H1 (cell line): ENCODE data around the gene FGD6. TPM values are rescaled to one million over a fixed set of nuclear protein-coding genes. Genes with fewer than 3 reads are reported as not detected.

Source experiments
- CTCF ChIA-PET: fragments of 300-600 bp; sonication (Branson Sonifier 250); formaldehyde crosslinking; loops from one replicate; lab custom pipeline; 2021; ENCODE audit not compliant: partially characterized antibody; lab: Charles Lee
- POLR2A ChIA-PET: fragments of 300-600 bp; sonication (Branson Sonifier 250); formaldehyde crosslinking; loops from one replicate; lab custom pipeline; 2021; ENCODE audit warnings: inconsistent platforms; ENCODE audit not compliant: partially characterized antibody; lab: Charles Lee
- DNase-seq, 2 experiments: peaks; one replicate each; pipeline versions ENCODE4 v3.0.0 to v3.0.0-alpha.2; 2010 to 2022; ENCODE audit warnings: low spot score in 2 of 2, low read depth in 1 of 2, mixed read lengths in 1 of 2
- FAIRE-seq: peaks from 2 replicates; lab custom pipeline; 2011; peaks lifted over from hg19 to GRCh38; lab: Jason Lieb, UNC
- H2AFZ ChIP-seq: 2 replicates; pipeline ENCODE4 v1.8.1; 2012; ENCODE audit warnings: low read length, inconsistent platforms
- H2AK5ac ChIP-seq: 2 replicates; pipeline ENCODE4 v1.6.1; 2013; ENCODE audit warnings: low read depth, low read length
- H2BK120ac ChIP-seq: replicated peaks from 2 replicates; pipeline ENCODE3; 2013; ENCODE audit warnings: low read depth, low read length, inconsistent platforms
- H2BK12ac ChIP-seq: 2 replicates; pipeline ENCODE4 v1.6.1; 2013; ENCODE audit warnings: low read depth, low read length
- H2BK15ac ChIP-seq: 2 replicates; pipeline ENCODE4 v1.6.1; 2013; ENCODE audit warnings: low read length
- H2BK20ac ChIP-seq: 2 replicates; pipeline ENCODE4 v1.6.1; 2013; ENCODE audit warnings: low read length
- H2BK5ac ChIP-seq: 2 replicates; pipeline ENCODE4 v1.6.1; 2013; ENCODE audit warnings: low read depth, low read length
- H3K14ac ChIP-seq: 2 replicates; pipeline ENCODE4 v1.6.1; 2013; ENCODE audit warnings: inconsistent platforms; ENCODE audit not compliant: insufficient read length
- H3K18ac ChIP-seq: 2 replicates; pipeline ENCODE4 v1.6.1; 2013; ENCODE audit warnings: low read length; ENCODE audit errors: extremely low read depth
- H3K23ac ChIP-seq: 2 replicates; pipeline ENCODE4 v1.6.1; 2013; ENCODE audit warnings: inconsistent platforms; ENCODE audit not compliant: insufficient read length
- H3K23me2 ChIP-seq: 2 replicates; pipeline ENCODE4 v1.6.1; 2013; ENCODE audit warnings: low read depth, low read length
- H3K27ac ChIP-seq: 2 replicates; pipeline ENCODE4 v1.6.1; 2011; ENCODE audit warnings: low read depth, low read length, inconsistent platforms
- H3K27me3 ChIP-seq, 4 experiments: replicated peaks in 1 of 4; 1 replicate in 1 of 4; 2 replicates in 3 of 4; pipeline versions ENCODE4 v1.6.1 to v1.8.1; 2011 to 2013; ENCODE audit warnings: low read length in 3 of 4, mild to moderate bottlenecking in 3 of 4, inconsistent platforms in 2 of 4, mixed read lengths in 2 of 4, moderate library complexity in 1 of 4; ENCODE audit not compliant: control insufficient read depth in 3 of 4, insufficient read depth in 3 of 4; ENCODE audit errors: extremely low read depth in 1 of 4
- H3K36me3 ChIP-seq, 4 experiments: 2 replicates each; pipeline versions ENCODE4 v1.6.1 to v1.8.1; 2011 to 2013; ENCODE audit warnings: mild to moderate bottlenecking in 4 of 4, low read length in 3 of 4, moderate library complexity in 2 of 4, control low read depth in 1 of 4, inconsistent platforms in 1 of 4; ENCODE audit not compliant: insufficient read depth in 4 of 4, control insufficient read depth in 2 of 4
- H3K4ac ChIP-seq: replicated peaks from 2 replicates; pipeline ENCODE3; 2013; ENCODE audit warnings: low read length, low read depth, mixed read lengths, inconsistent platforms; ENCODE audit not compliant: insufficient read length
- H3K4me1 ChIP-seq, 4 experiments: replicated peaks in 1 of 4; 1 replicate in 1 of 4; 2 replicates in 3 of 4; pipeline versions ENCODE4 v1.6.1 to v1.8.1; 2011 to 2013; ENCODE audit warnings: low read length in 3 of 4, inconsistent platforms in 2 of 4, mixed read lengths in 1 of 4; ENCODE audit not compliant: insufficient read depth in 4 of 4, control insufficient read depth in 3 of 4
- H3K4me2 ChIP-seq, 2 experiments: 2 replicates each; pipeline versions ENCODE4 v1.6.1 to v1.8.1; 2011 to 2013; ENCODE audit warnings: low read depth in 2 of 2, low read length in 2 of 2, control low read depth in 1 of 2, inconsistent platforms in 1 of 2, mild to moderate bottlenecking in 1 of 2; ENCODE audit not compliant: insufficient read depth in 1 of 2
- H3K4me3 ChIP-seq, 4 experiments: fragments of 200-600, 300-600 bp in 1 of 4; sonication (generic), shearing (Covaris generic), sonication (Bioruptor Twin) in 1 of 4; 2 replicates each; pipeline versions ENCODE4 v1.5.1 to v1.8.1; 2011 to 2016; ENCODE audit warnings: low read length in 4 of 4, low read depth in 3 of 4, control low read depth in 2 of 4, inconsistent platforms in 2 of 4, mild to moderate bottlenecking in 2 of 4, mixed read lengths in 1 of 4, moderate library complexity in 1 of 4; ENCODE audit not compliant: insufficient read depth in 2 of 4; ENCODE audit errors: extremely low read depth in 1 of 4
- H3K56ac ChIP-seq: replicated peaks from 2 replicates; pipeline ENCODE3; 2013; ENCODE audit warnings: low read depth, mild to moderate bottlenecking, mixed read lengths, low read length, inconsistent platforms; ENCODE audit not compliant: insufficient read length
- H3K79me1 ChIP-seq: 2 replicates; pipeline ENCODE4 v1.6.1; 2013; ENCODE audit warnings: low read depth, low read length, control low read depth
- H3K79me2 ChIP-seq, 2 experiments: 2 replicates each; pipeline versions ENCODE4 v1.6.1 to v1.8.1; 2012 to 2013; ENCODE audit warnings: low read length in 2 of 2, mild to moderate bottlenecking in 2 of 2, inconsistent platforms in 1 of 2; ENCODE audit not compliant: insufficient read depth in 2 of 2, control insufficient read depth in 1 of 2
- H3K9ac ChIP-seq, 4 experiments: replicated peaks in 1 of 4; 1 replicate in 1 of 4; 2 replicates in 3 of 4; pipeline versions ENCODE4 v1.6.1 to v1.8.1; 2011 to 2013; ENCODE audit warnings: low read depth in 3 of 4, low read length in 3 of 4, control low read depth in 2 of 4, mild to moderate bottlenecking in 2 of 4, moderate library complexity in 2 of 4, inconsistent platforms in 1 of 4; ENCODE audit errors: extremely low read depth in 1 of 4
- H3K9me3 ChIP-seq, 2 experiments: 2 replicates each; pipeline versions ENCODE4 v1.6.1 to v1.8.1; 2012 to 2013; ENCODE audit warnings: mild to moderate bottlenecking in 2 of 2, moderate library complexity in 2 of 2, control low read depth in 1 of 2, inconsistent platforms in 1 of 2, low read depth in 1 of 2, low read length in 1 of 2, mixed read lengths in 1 of 2; ENCODE audit not compliant: insufficient read depth in 2 of 2
- H4K20me1 ChIP-seq, 2 experiments: replicated peaks in 1 of 2; 2 replicates each; pipeline versions ENCODE3 to v1.8.1; 2011 to 2013; ENCODE audit warnings: inconsistent platforms in 2 of 2, low read length in 2 of 2, mild to moderate bottlenecking in 1 of 2; ENCODE audit not compliant: insufficient read depth in 2 of 2, control insufficient read depth in 1 of 2
- H4K5ac ChIP-seq: 2 replicates; pipeline ENCODE4 v1.6.1; 2013; ENCODE audit warnings: low read length, low read depth, mixed read lengths, inconsistent platforms; ENCODE audit not compliant: insufficient read length
- H4K8ac ChIP-seq: 2 replicates; pipeline ENCODE4 v1.8.0; 2013; ENCODE audit warnings: mild to moderate bottlenecking, moderate library complexity, low read length, inconsistent platforms; ENCODE audit not compliant: insufficient read depth; ENCODE audit errors: extremely low read depth
- H4K91ac ChIP-seq: replicated peaks from 2 replicates; pipeline ENCODE3; 2013; ENCODE audit warnings: low read length, mixed read lengths, inconsistent platforms; ENCODE audit not compliant: insufficient read length
- BCL11A ChIP-seq, 2 experiments: IDR thresholded peaks; one replicate each; pipeline ENCODE4 v1.6.1; 2011; ENCODE audit warnings: low read depth in 2 of 2, low read length in 2 of 2, mild to moderate bottlenecking in 2 of 2
- CBX8 ChIP-seq: fragments of 300-800, 300-1000 bp; sonication (generic); IDR thresholded peaks from 2 replicates; pipeline ENCODE4 v1.7.1; 2016; ENCODE audit warnings: low read depth, low read length, borderline replicate concordance
- CEBPB ChIP-seq: IDR thresholded peaks from 2 replicates; pipeline ENCODE4 v1.6.1; 2012; ENCODE audit warnings: low read depth, low read length
- CHD1 ChIP-seq: IDR thresholded peaks from 2 replicates; pipeline ENCODE4 v1.6.1; 2012; ENCODE audit warnings: low read depth, low read length, improper control_type of control experiment
- CREB1 ChIP-seq: IDR thresholded peaks from 2 replicates; pipeline ENCODE4 v1.6.1; 2012; ENCODE audit warnings: inconsistent platforms
- GABPA ChIP-seq: IDR thresholded peaks from 2 replicates; pipeline ENCODE4 v1.6.1; 2011; ENCODE audit warnings: mild to moderate bottlenecking, low read length, moderate library complexity, borderline replicate concordance; ENCODE audit not compliant: insufficient read depth
- HDAC2 ChIP-seq, 2 experiments: fragments of 300-600 bp in 1 of 2; sonication (generic) in 1 of 2; IDR thresholded peaks; 2 replicates each; pipeline ENCODE4 v1.6.1; 2011 to 2012; ENCODE audit warnings: low read depth in 2 of 2, low read length in 2 of 2, mild to moderate bottlenecking in 2 of 2, moderate library complexity in 2 of 2, borderline replicate concordance in 1 of 2, inconsistent platforms in 1 of 2
- JUND ChIP-seq: IDR thresholded peaks from 2 replicates; pipeline ENCODE4 v1.6.1; 2011; ENCODE audit warnings: mild to moderate bottlenecking, improper control_type of control experiment, low read length
- NRF1 ChIP-seq: IDR thresholded peaks from 2 replicates; pipeline ENCODE4 v1.6.1; 2011; ENCODE audit warnings: mild to moderate bottlenecking, low read depth, low read length, improper control_type of control experiment
- POLR2A ChIP-seq, 2 experiments: IDR thresholded peaks; 1 replicate in 1 of 2; 2 replicates in 1 of 2; pipeline ENCODE4 v1.6.1; 2011; ENCODE audit warnings: low read depth in 2 of 2, low read length in 2 of 2, mild to moderate bottlenecking in 2 of 2; ENCODE audit errors: control extremely low read depth in 1 of 2
- SIRT6 ChIP-seq: IDR thresholded peaks from one replicate; pipeline ENCODE4 v1.7.1; 2012; ENCODE audit warnings: low read length, inconsistent platforms
- SUZ12 ChIP-seq: fragments of 200-600 bp; sonication (generic); IDR thresholded peaks from 2 replicates; pipeline ENCODE4 v1.6.1; 2012; ENCODE audit warnings: mild to moderate bottlenecking, inconsistent platforms, low read length, moderate library complexity, mixed read lengths
- TBP ChIP-seq: IDR thresholded peaks from 2 replicates; pipeline ENCODE4 v1.6.1; 2011; ENCODE audit warnings: low read depth, low read length, improper control_type of control experiment
- WGBS, 2 experiments: shearing (Covaris generic) in 1 of 2; methylation state at CpG; one replicate each; pipeline versions ENCODE4 v1.1.6 to v1.1.7; 2013 to 2015; ENCODE audit warnings: low lambda C conversion rate in 2 of 2, mixed read lengths in 2 of 2, inconsistent platforms in 1 of 2, low coverage in 1 of 2, missing lambda C conversion rate in 1 of 2; ENCODE audit not compliant: insufficient replicate concordance in 2 of 2, insufficient coverage in 1 of 2, insufficient read length in 1 of 2; ENCODE audit errors: extremely low coverage in 1 of 2, missing lambda C conversion rate in 1 of 2; 5-methylcytosine and 5-hydroxymethylcytosine counted together
- polyA plus RNA-seq, 7 experiments: library from polyadenylated mRNA; depleted of rRNA in 3 of 7; stranded (reverse) in 5 of 7; unstranded in 2 of 7; fragments of >200 nt in 5 of 7; fragments of 200-250 nt in 2 of 7; gene quantifications; 1 replicate in 5 of 7; 2 replicates in 1 of 7; 4 replicates in 1 of 7; pipeline versions ENCODE4 v1.2.1 to v1.2.3, GENCODE V29; 2011 to 2013; ENCODE audit warnings: missing spikeins in 2 of 7, mixed read lengths in 2 of 7
- total RNA-seq: library from RNA; stranded (reverse); fragmentation: NEBNext Ultra II Directional; extraction: Animal tissue kit (Norgen Biotek cat#: 25700); gene quantifications from 2 replicates; pipeline ENCODE4 v1.2.1, GENCODE V29; 2021
- TF ChIP-seq, protein P1 (sequence below): IDR thresholded peaks from 2 replicates; pipeline ENCODE4 v1.6.1; 2011; ENCODE audit warnings: low read depth, mild to moderate bottlenecking, low read length; ENCODE audit not compliant: insufficient read depth

Gene FGD6
- total and polyA plus RNA-seq, 2 of the 8 experiments (the other 6 are each of a cell fraction or from before 2014, with no cell fraction given) = 12.2 to 24.3 TPM

- H3K9ac ChIP-seq = no peak overlapping the region
- H2AFZ ChIP-seq = no peak overlapping the region
- no peak overlapping the region for H3K27ac ChIP-seq
- H2BK12ac ChIP-seq = no peak overlapping the region
- no peak overlapping the region for H3K56ac ChIP-seq
- H3K4me1 ChIP-seq = peaks cover 0 to 4% (median 2%) of the 10 kb centered on the region in 4 experiments; a peak in 3 of 7 replicates
- H4K8ac ChIP-seq = no peak overlapping the region
- peaks cover 4% of the 10 kb centered on the region; the same call in 1 of the 2 replicates for H3K79me1 ChIP-seq
- H2BK5ac ChIP-seq = no peak overlapping the region
- H4K91ac ChIP-seq = no peak overlapping the region
- no peak overlapping the region for H2BK15ac ChIP-seq
- H2BK20ac ChIP-seq = no peak overlapping the region
- FAIRE-seq (peak; percentile 28), DNase-seq (no peak)
- H3K23me2 ChIP-seq = peaks cover 7% of the 10 kb centered on the region
- H4K20me1 ChIP-seq = peaks cover 0 to 1% of the 10 kb centered on the region in 2 experiments
- WGBS, 2 experiments = 5% methylated on average over 1 of the region's 1 CpG; no CpG with 5 or more reads in 1 of the 2 experiments
- no peaks in the 10 kb centered on the region for H3K9me3 ChIP-seq
- no peak overlapping the region for H3K14ac ChIP-seq
- H2AK5ac ChIP-seq = no peak overlapping the region
- CTCF ChIA-PET = interaction anchor here (0.6 to 1.9 kb wide), 3 partner anchors 72 to 98 kb away, joined by 3 to 5 read pairs (median 3); no protein-coding TSS in a partner anchor
- H4K5ac ChIP-seq = peak overlapping the region; percentile 62
- no peak overlapping the region for H2BK120ac ChIP-seq
- peaks cover 13 to 88% of the 10 kb centered on the region in 2 experiments for H3K79me2 ChIP-seq
- peaks cover 0 to 1% (median 0%) of the 10 kb centered on the region in 4 experiments; a peak in 1 of 8 replicates for H3K36me3 ChIP-seq
- H3K18ac ChIP-seq = no peak overlapping the region
- no peak overlapping the region for H3K23ac ChIP-seq
- H3K4me2 ChIP-seq = peak overlapping the region; percentile 45 to 67
- no peaks in the 10 kb centered on the region for H3K27me3 ChIP-seq
- no peak overlapping the region for H3K4ac ChIP-seq
- H3K4me3 ChIP-seq = peak overlapping the region; percentile 64 to 93 (median 86)
- POLR2A ChIA-PET = interaction anchor here (0.6 to 9.0 kb wide), 5 partner anchors 9 to 184 kb away, joined by 3 to 89 read pairs (median 11); no protein-coding TSS in a partner anchor
- no peak for TF ChIP-seq BCL11A (IDR thresholded peaks at IDR 0.05; ENCODE audit: low read depth in 2 of 2, low read length in 2 of 2)
- no peak for TF ChIP-seq JUND
- no peak for TF ChIP-seq POLR2A (IDR thresholded peaks at IDR 0.05; ENCODE audit: control extremely low read depth in 1 of 2, low read depth in 2 of 2, low read length in 2 of 2)
- no peak for TF ChIP-seq NRF1
- no peak for TF ChIP-seq SIRT6
- TF ChIP-seq HDAC2 (IDR thresholded peaks at IDR 0.05; ENCODE audit: borderline replicate concordance in 1 of 2, low read depth in 2 of 2, low read length in 2 of 2) = no peak
- no peak for TF ChIP-seq CEBPB
- no peak for TF ChIP-seq CHD1
- no peak for TF ChIP-seq CREB1
- TF ChIP-seq, protein P1, sequence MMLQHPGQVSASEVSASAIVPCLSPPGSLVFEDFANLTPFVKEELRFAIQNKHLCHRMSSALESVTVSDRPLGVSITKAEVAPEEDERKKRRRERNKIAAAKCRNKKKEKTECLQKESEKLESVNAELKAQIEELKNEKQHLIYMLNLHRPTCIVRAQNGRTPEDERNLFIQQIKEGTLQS = no peak
- no peak for TF ChIP-seq SUZ12
- no peak for TF ChIP-seq GABPA
- TF ChIP-seq CBX8 = no peak
- no peak for TF ChIP-seq TBP
These were observed 1.3 kb downstream of the FGD6 start for GRCh38 chr12:95215949-95216348.
